ENCODE data around the gene TCTN1.

The TCTN1 gene

DNA sequence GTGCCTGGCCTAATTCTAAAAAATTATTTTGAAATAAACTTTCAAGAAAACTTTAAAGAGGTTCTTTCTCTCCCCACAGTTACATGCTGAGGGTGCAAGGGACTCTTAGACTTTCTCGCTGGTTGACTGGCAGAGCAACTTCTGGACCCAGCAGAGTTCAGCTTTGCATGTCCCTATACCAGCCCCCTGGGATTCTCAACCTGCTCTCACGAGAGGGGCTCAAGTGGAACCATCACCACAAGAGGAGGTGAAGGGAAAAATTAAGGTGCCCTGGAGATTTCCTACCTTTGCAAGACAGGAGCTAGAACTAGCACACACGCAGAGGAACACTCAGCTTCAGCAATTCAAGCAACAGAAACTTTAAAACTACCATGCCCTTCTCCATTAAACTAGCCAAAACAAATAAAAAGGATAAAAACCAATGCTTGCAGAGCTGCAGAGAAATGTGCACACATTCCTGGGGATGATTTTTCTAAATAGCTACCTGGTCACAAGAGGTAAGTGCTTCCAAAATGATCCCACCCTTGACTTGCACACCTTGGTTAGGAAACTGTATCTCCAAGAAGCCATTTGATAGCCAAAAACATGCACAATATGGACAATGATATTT is 72.5 kb downstream of the TCTN1 start:
- no peak for DNase-seq

GRCh38 chr12:110687396-110688169 is 73.7 kb downstream of the TCTN1 start:
- no peak for DNase-seq

DNA sequence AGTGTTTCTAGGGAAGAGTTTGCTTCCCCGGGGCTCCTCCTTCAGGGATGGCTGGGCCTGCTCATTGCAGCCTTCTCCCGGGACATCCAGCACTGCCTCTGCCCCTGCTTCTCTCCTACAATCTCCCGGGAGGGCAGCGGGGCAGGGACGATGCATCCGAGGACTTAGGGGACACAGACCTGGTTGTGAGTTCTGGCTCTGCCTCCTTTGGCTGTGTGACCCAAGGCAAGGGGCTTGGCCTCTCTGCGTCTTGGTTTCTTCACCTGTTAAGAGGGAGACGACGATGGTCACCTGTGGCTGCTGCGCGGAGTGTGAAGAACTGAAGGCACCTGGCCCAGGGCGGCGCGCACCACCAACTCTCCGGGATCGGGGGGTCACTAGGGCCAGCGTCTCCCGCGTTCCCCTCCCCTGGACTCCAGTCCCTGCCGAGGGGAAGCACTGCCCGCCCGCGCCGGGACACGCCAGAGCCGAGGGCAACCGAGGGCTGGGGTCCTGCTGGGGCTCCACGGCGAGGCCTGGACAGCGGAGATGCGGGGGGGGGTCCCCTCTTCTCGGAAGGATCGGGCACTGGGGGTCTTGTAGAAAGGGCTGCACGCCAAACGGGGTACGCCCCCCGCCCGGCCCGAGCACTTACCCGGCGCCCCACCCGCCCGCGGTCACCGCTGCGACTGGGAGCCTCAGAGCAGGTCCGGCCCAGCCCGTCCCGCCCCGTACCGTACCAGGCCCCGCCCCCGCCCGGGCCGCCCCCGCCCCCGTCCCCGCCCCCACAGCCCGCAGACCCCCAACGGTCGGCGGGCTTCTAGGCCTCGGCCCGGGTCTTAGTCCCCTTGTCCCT is 74.7 kb downstream of the TCTN1 start, which contains the start of gene HVCN1:
Gene HVCN1 (minus strand): TSS at position 670 of the 835 bp plus-strand sequence. CDS start 5,870 bp downstream, outside the sequence.
- DNase-seq = peak in 4 of 6 experiments; percentile 14 to 48 (median 26)

GRCh38 chr12:110689281-110690126 is 75.6 kb downstream of the TCTN1 start:
- DNase-seq = peak in 5 of 6 experiments; percentile 15 to 53 (median 41)

DNA sequence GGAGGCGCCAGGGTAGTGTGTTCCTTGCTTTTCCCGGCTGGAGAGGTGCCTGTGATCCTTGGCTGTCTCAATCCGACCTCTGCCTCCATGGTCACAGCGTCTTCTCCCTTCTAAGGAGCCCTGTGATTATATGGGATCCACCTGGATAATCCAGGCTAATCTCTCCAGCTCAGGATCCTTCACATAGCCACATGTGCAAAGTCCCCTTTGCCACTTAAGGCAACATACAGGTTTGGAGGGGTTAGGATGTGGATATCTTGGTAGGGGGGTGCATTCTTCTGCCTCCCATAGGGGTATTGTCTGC is 76.2 kb downstream of the TCTN1 start:
- no peak for DNase-seq

DNA sequence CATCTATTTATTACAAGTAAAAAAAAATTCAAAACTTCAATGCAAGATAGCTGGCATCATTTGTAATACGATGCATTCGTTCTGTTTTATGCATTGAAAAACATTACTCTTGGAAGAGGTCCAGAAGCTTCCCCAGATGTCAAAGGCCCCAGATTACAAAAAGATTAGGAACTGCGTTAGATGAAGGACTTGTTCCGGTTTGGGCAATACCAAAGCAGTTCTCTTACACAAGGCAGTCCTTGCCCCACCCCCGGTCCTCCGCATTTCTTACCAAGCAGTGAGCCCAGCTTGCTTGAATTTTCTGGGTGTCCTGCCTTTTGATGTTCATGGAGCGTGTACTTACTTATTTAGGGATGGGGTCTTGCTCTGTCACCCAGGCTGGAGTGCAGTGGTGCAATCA is 79.8 kb downstream of the TCTN1 start:
- peak in 1 of 6 experiments; percentile 14 for DNase-seq

DNA sequence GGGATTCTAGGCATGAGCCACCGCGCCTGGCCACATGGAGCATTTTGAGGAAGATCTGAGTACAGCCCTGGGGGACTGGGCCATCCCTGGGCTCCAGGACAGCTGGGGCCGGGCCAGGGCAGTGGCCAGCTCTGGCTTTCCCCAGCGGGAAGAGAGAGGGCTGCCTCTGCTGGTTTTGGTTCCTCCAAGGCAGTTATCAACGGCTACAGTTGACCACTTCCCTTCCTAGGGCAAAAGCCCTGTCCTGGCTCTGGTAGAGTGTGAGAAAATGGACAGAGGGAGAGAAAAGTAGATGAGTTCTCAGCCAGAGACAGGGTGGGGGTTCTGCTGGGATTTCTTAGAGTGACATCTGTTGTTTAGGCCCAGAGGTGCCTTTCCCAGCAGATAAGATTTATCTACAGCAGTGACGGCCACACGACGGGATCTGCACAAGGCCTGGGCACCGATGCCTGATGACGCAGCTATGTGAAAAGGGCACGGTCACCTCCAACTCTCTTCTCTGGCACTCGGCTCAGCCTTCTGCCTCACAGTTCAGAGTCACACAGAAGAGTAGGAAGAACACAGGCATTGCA is 80.5 kb downstream of the TCTN1 start:
- no peak for DNase-seq

- DNase-seq = no peak
Measured at GRCh38 chr12:110696283-110696682, 82.4 kb downstream of the TCTN1 start.

DNA sequence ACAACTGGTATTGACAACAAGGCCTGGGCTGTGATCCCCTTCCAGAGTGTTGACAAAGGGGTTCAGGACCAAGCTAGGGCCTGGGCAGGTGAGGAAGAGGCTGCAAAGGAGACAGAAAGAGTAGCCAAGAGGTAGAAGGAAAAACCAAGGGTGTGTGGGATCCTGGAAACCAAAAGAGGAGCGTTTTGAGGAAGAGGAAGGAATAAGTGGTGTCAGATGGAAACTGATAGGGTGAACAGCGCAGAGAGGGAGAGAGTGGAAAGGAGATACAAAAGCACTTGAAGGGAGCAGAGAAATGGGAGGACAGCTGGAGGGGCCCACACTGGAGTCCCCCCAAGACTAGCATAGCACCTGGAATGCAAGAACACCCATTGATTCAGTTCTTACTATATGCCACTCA is 83.3 kb downstream of the TCTN1 start:
- DNase-seq = no peak

- DNase-seq = peak; percentile 61 to 83 (median 70)
Measured at GRCh38 chr12:110698171-110698902, 84.4 kb downstream of the TCTN1 start.

All from stimulated activated naive CD4-positive, alpha-beta T cell (primary cell).